Activated CD4-positive, alpha-beta T cell treated with anti-CD3 and anti-CD28 coated beads, Interleukin-2, amount 50 U/mL, for 16 hours (primary cell): ENCODE results near the gene CERK.

ENCODE experiments used
- DNase-seq: peaks from one replicate; pipeline ENCODE4 v3.0.0-alpha.2; 2020

The CERK gene

GRCh38 chr22:46695346-46696228 lies 42.5 kb downstream of the CERK start:
- DNase-seq, result no peak

GRCh38 chr22:46694416-46695170 lies 43.5 kb downstream of the CERK start:
- no peak for DNase-seq

- no peak for DNase-seq
These were observed 44.2 kb downstream of the CERK start for GRCh38 chr22:46693634-46694415.

GRCh38 chr22:46691571-46691970 lies 46.5 kb downstream of the CERK start:
- DNase-seq, result no peak

- DNase-seq, result no peak
These were observed 47.9 kb downstream of the CERK start for GRCh38 chr22:46690146-46690545.

GRCh38 chr22:46688949-46689348 lies 49.1 kb downstream of the CERK start:
- no peak for DNase-seq

- no peak for DNase-seq
These were observed 50.6 kb downstream of the CERK start for GRCh38 chr22:46687460-46687859.

GRCh38 chr22:46687048-46687444 lies 51.0 kb downstream of the CERK start:
- DNase-seq, result no peak

- DNase-seq, result no peak
These were observed 51.6 kb downstream of the CERK start for GRCh38 chr22:46686221-46687047.

- DNase-seq, result no peak
These were observed 53.3 kb downstream of the CERK start for GRCh38 chr22:46684706-46685105.

- no peak for DNase-seq
These were observed 55.9 kb downstream of the CERK start for GRCh38 chr22:46682011-46682731.

GRCh38 chr22:46681010-46681409 lies 57.0 kb downstream of the CERK start:
- peak; percentile 20 for DNase-seq

- no peak for DNase-seq
These were observed 58.3 kb downstream of the CERK start for GRCh38 chr22:46679706-46680269.

GRCh38 chr22:46678785-46679700 lies 59.0 kb downstream of the CERK start:
- DNase-seq, result no peak

GRCh38 chr22:46678003-46678657 lies 59.9 kb downstream of the CERK start:
- peak; percentile 12 for DNase-seq

- DNase-seq, result no peak
These were observed 60.6 kb downstream of the CERK start for GRCh38 chr22:46677323-46678002.

- DNase-seq, result no peak
These were observed 61.2 kb downstream of the CERK start for GRCh38 chr22:46676881-46677280.

GRCh38 chr22:46676479-46676878 lies 61.6 kb downstream of the CERK start:
- no peak for DNase-seq

GRCh38 chr22:46675938-46676337 lies 62.1 kb downstream of the CERK start:
- DNase-seq, result no peak
